LNCAP (cell line): ENCODE measurements around the gene C3orf20.

Experiments used
- CTCF ChIP-seq: fragments of 450-650 bp; IDR thresholded peaks from 2 replicates; pipeline ENCODE4 v1.5.1; 2017; ENCODE audit warnings: mild to moderate bottlenecking

Gene C3orf20

GRCh38 chr3:14676881-14677280 is 1.9 kb downstream of the C3orf20 start:
- no peak for TF ChIP-seq CTCF

- no peak for TF ChIP-seq CTCF
These were observed 3.1 kb downstream of the C3orf20 start for GRCh38 chr3:14678015-14678503.

GRCh38 chr3:14680115-14680514 is 5.2 kb downstream of the C3orf20 start:
- no peak for TF ChIP-seq CTCF

- no peak for TF ChIP-seq CTCF
These were observed 5.8 kb downstream of the C3orf20 start for GRCh38 chr3:14680716-14681115.

GRCh38 chr3:14684447-14684846 is 9.5 kb downstream of the C3orf20 start:
- no peak for TF ChIP-seq CTCF

- TF ChIP-seq CTCF, result no peak
These were observed 10.2 kb downstream of the C3orf20 start for GRCh38 chr3:14685179-14685578.

- no peak for TF ChIP-seq CTCF
These were observed 12.4 kb downstream of the C3orf20 start for GRCh38 chr3:14687360-14687759.

GRCh38 chr3:14688525-14688924 is 13.6 kb downstream of the C3orf20 start:
- TF ChIP-seq CTCF, result no peak
